Effector CD4-positive, alpha-beta T cell (primary cell): ENCODE measurements around the gene ASB18.

Source experiments
- DNase-seq: peaks from one replicate; pipeline ENCODE4 v3.0.0-alpha.2; 2020

Gene ASB18

DNA sequence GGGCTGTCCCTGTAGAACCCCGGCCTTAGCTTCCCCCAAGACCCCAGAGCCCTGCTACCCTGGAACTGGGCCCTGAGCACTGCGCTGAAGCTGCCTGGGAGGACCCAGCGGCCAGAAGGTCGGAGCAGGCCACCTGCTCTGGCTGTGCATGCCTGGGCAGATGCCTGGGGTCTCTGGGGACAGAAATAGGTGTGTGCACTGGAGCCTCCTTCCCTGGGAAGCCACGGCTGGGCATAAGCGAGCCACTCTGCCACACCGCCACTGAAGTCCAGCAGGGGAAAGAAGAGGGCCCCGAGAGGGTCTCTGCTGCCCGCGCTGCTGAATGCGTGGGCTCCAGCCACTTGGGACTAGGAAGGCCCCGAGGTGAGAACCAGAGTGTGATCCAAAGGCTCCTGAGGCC, 102.7 kb downstream of the ASB18 start:
- DNase-seq = no peak

DNA sequence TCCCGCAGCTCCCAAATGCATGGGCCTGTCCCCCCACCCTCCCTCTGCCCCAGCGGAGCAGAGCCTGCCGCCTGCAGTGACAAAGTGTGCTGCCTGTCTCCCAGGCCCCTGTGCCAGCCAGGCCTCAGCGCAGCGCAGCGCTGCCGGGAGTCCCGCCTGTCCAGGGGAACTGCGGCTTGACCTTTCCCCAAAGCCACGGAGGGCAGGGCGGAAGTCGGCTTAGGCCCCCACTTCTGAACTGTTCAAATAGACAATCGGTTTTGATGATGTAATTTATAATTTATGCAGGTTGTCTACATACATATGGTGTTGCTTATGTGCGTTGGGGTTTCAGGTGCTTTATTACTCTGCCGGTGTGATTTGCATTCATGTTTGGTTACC, 103.1 kb downstream of the ASB18 start:
- DNase-seq = no peak

GRCh38 chr2:236160366-236161081, 103.7 kb downstream of the ASB18 start:
- DNase-seq = no peak

- no peak for DNase-seq
Observed at GRCh38 chr2:236159778-236160170, 104.4 kb downstream of the ASB18 start.

GRCh38 chr2:236158969-236159777, 105.0 kb downstream of the ASB18 start:
- DNase-seq = no peak

DNA sequence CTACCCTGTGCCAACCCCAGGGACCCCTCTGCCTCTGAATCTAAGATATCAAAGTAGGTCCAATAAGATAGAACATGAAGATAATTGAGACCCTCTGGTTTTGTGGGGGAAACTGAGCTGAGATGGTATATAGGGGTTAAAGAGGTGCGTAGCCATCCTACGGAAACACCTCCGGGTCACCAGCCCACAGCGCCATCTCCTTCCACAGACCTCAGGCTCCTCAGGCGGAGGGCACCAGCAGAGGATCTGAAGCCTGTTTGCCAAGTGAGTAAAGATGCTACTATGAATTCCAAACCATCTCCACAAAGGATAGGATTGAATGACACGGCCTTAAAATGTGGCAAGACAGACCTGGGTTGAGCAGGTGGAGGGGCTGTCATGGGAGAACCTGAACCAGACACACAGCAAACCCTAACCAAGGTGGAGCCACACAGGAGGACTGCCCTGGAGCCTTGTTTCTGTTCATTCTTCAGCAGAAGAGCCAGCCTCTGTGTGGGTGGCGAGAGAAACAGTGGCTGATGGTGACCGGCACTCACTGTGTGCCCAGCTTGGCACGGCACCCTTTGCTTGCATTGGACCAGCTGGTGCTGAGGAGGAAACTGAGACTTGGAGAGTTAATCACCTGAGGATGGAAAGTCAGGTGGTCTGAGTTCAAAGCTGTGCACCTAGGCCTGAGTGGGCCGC, 106.2 kb downstream of the ASB18 start:
- DNase-seq = no peak

GRCh38 chr2:236157366-236157765, 106.8 kb downstream of the ASB18 start:
- DNase-seq = no peak

GRCh38 chr2:236156860-236157194, 107.4 kb downstream of the ASB18 start:
- DNase-seq = no peak

GRCh38 chr2:236156095-236156859, 107.9 kb downstream of the ASB18 start:
- DNase-seq = no peak

GRCh38 chr2:236155406-236155805, 108.8 kb downstream of the ASB18 start:
- no peak for DNase-seq

DNA sequence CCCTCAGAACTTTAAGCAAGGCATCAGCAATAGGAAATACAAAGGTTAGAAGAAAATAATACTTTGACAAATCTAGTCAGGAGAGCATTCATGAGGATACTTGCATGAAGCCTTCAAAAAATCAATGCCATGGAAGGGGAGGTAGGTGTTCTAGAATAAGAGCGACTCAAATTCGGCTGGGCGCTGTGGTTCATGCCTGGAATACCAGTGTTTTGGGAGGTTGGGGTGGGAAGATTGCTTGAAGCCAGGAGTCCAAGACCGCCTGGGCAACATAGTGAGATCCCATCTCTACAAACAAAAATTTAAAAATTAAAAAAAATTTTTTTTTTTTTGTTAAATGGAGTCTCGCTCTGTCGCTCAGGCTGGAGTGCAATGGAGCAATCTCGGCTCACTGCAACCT, 117.8 kb downstream of the ASB18 start:
- DNase-seq = no peak

DNA sequence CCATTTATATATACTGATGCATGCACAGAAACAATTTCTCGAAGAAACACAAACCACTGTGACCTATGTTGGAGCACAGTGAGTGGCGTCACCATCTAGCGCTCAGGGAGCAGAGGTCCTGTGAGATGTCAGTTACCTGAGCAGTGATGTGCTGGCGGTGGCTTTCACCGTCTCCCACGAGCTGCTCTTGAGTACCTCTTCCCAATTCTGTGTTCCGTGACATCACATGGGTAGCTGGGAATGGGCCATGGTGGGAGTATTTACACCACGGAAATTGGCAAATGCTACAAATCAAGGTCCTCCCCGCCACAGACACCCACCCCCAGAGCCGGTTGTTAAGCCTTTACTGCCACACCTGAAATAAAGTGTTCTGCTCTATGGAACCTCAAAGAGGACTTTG, 120.4 kb downstream of the ASB18 start:
- DNase-seq = no peak
